TTC549 (cell line): ENCODE results near the gene CCDC70.
"Not testable (repeated sequence)": the region's sequence is repeated elsewhere in the genome, so short reads cannot be mapped to it uniquely, and the experiment has no call there.

Experiments used
- FAIRE-seq: peaks from 2 replicates; lab custom pipeline; 2012; peaks lifted over from hg19 to GRCh38; lab: Jason Lieb, UNC

The CCDC70 gene

DNA sequence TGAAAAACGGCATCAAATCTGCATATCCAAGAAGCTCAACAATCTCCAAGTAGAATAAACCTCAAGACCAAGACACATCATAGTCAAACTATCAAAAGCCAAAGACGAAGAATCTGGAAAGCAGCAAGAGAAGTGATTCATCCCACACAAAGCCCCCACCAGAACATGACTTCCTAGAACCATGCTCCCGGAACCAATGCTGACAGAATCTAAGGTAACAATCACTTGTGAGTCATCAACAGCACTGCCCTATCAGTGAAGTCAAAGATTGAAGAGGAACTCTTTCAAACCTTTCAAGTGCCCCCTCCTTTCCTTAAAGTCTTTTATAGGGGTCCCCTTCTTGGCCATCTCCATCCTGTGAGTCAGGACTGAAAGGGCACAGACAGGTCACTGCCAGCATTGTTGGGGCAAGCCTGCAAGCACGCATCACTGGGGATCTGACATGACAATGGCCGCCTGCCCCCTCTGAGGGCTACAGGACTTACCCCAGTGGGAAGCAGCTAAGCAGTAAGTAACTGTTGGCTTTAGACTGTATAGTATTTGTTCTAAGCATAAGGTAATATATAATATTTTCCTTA lies at the start of gene CCDC70:
TSS of gene CCDC70 (plus strand) at position 247 of the 578 bp plus-strand sequence. CDS start 3,443 bp downstream, outside the sequence.
- no peak for FAIRE-seq

DNA sequence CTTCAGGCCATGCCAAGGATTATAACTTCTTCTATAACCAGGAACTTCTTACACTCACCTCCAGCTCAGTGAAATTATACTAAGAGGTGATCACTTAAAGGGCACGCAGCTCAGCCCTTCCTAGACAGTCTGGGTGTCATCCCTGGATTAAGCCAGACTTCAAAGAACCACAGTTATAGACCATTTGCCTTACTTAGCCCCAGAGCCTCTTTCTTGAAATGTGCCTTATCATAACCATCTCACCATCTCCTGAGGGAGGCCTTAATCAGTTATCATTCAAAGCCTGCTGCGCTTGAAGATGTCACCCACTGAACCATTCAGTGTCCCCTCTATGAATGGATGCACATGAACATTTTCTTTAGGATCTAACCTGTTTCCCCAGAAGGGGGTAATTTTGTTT lies 47.7 kb upstream of the CCDC70 start:
- FAIRE-seq: no peak

DNA sequence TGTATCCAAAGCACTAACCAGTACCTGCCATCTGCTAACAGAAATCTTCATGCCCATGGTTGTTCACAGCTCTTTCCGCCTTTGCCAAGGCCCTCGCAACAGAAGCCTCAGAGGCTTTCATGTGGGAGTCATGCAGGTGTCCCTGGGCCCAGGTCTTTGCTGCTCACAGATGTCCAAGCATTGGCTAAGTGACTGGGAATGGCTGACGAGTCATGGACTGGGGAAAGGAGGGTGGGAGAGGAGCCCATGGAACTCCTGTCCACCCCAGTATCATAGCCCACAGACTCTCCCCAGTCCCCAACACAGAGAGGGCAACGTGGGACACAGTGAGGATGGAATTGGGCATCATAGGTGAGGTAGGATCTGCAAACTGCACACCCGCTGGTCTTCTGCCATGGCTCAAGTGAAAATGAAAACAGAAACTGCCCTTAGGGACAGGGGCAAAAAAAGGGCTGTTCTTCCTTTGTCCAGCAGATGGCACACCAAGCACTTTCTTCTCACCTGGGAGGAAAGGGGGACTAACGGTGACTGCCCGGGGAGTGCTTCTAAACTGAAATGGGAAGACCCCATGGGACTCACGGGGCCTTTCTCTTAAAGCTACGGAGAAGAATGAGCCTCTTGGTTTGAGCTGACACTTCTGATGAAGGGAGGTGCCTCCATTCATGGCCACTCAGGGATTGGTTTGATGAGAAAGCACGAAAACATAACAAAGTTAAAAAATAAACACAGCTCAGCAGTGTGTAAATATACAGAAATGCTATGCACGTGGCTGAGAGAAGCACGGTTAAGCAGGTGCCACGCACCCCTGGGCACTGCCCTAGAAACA lies 46.7 kb upstream of the CCDC70 start:
- no peak for FAIRE-seq

DNA sequence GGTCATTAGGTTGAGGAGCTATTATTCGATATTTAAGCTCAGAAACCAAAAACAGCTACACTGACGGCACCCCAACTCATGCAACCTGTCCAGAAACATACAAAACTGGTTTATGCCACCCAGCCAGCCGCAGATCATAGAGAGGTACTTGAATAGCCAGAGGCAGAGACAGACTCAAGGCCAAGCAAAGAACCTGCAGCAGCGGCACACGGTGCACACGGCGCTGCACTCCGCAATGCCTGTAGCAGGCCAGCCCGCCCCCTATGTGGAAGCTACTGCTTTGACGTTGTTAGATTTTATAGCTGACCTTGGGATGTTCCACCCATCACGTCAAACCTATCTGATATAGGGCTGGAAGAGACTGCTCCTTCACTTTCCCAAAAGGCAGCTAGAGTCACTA lies 45.9 kb upstream of the CCDC70 start:
- no peak for FAIRE-seq

DNA sequence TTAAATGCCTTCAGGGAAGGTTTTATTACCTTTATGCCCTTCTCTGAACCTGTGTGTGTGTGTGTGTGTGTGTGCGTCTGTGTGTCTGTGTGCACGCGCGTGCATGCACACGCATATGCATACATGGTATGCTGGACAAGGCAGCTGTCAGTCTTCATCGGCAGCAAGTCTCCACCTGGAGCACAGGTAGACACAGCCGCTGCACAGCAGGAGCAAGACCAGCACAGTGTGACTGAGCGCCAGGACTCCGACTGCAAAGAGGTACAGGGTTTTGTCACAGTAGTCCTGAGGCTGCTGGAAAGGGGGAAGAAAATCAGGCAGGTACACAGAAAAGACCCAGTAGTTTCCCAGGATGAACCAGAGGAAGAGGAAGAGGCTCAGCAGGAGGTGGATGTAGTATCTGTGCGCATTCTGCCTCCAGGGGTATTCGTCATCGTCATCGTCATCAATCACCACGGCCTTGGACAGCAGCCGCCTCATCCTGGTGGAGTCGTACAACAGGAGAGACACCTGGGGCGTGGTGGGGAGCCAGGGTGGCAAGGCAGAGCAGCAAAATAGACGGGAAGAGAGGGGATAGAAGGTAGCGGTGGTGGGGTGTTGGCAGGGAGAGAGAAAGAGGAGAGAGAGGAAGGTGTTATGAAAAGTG lies 45.0 kb upstream of the CCDC70 start:
- no peak for FAIRE-seq

DNA sequence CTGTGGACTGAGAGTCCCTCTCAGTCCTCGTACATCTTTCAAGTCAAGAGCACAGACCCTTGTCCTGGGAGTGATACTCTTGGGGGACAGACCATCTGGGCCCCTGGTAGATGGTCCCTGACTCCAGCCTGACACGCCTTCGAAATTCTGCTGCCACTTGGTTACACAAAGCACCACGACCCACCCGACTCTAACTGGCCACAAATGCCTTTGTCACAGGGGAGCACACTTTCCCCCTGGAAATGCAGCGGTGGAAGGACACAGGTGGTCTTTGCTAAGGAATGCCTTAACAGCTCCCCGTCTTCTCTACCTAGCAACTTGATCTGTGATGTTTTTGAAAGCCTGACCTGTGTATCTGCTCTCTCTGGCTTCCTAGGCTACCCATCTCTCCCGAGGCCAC lies 44.1 kb upstream of the CCDC70 start:
- no peak for FAIRE-seq

DNA sequence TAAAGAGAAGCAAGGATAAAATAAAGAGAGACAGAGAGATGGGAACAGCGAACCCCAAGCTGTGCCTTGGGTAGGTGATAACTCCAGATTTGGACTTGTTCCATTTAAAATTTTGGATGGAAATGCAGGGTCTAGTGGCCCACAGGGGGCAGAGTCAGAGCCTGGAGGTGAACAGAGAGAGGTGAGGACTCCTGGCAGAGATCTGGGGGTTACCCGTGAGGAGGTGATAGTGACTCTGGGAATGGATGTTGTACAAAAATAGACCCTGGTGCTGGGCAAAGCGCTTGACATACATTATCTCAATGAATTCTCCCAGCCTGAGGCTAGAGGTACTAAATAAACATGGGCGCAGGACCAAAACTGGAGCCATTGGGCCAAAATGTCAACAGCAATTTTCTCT lies 43.5 kb upstream of the CCDC70 start:
- FAIRE-seq: no peak

DNA sequence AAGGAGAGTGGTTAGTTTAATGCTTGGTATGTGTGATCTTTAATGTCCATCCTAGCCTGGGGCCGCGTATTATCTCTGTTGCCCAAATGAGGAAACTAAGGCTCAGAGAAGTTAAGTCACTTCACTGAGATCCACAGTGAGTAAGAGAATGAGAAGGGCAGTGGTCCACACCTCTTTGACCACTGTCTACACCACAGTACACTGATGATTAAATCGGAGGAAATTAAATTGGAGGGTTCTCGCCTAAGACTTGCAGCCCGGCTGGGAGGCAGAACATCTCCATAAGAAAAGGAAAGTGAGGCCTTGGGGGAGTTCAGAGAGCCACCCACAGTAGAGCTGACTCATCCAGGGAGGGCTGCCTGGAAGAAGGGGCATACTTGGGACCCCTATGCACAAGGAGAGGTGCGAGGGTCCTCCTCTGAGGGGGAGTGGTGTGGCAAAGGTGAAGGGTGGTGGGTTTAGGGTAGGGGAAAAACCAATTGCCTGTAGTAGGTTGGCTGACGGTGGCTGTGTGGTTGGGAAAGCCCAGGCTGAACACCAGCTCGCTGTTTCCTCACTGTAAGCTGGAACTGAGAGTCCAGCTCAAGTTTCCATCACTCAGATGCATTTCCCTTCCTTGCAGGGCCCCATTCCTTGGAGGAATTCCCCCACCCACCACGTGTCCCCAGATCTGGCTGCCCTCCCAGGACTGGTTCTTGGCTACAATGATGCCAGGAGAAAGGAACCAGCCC lies 42.8 kb upstream of the CCDC70 start:
- FAIRE-seq: no peak

DNA sequence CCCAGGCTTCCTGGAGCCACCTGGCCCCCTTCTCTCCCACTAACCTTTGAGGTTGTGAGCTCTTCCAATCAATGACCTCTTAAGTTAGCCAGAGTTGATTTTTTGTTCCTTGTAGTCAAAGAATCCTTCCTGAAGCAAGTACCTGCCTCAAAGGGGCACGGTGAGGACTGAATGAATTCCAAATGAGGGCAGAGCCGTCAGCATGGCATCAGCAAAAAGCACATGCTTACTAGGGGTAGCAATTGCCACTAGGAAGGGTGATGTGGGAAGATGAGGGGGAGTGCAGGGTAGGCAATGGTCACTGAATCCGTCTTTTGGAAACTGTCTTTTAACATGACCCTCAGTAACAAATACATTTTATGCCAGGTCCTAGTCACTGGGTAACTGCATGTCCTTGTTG lies 42.2 kb upstream of the CCDC70 start:
- FAIRE-seq: no peak

DNA sequence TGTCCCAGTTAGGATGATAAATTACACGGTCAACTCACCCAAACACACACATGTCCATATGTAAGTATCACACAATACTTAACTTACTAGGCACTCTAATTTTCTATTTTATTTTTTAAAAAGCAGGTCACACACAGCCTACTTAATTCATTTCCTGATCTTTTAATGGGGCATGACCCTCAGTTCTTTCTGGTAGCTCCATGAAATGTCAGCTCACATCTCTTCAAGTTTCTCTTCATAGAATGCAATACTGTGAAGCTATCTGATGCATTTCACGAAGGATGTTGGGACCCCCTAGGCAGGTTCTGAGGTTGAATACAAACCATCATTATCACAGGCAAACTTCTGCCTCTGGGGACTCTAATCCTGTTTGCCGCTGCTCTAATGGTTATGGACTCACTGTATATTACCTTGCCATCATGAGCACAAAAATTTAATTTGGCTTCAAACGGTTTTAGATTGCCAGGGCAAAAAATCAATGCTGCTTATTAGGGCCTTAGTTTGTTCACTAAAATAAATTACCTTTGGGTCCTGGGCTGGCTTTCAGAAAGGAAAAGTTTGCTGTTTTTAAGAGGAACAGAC lies 41.7 kb upstream of the CCDC70 start:
- no peak for FAIRE-seq

DNA sequence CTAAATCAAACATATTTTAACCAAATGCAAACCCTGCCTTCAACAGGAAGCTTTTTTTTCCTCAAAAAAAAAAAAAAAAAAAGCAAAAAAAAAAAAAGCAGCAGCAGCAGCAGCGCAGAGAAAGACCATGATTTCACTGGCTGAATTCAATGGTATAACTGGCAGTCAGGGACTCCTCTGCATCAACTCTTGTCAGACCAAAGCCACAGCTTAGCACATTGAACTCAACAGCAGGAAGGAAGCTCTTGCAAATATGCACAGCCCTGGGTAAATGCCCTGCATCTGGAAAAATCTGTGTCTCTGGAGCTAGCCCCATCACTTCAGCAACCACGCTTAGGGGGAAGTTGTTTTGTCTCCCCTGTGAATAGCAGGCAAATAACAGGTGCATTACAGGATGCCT lies 40.2 kb upstream of the CCDC70 start:
- no peak for FAIRE-seq

DNA sequence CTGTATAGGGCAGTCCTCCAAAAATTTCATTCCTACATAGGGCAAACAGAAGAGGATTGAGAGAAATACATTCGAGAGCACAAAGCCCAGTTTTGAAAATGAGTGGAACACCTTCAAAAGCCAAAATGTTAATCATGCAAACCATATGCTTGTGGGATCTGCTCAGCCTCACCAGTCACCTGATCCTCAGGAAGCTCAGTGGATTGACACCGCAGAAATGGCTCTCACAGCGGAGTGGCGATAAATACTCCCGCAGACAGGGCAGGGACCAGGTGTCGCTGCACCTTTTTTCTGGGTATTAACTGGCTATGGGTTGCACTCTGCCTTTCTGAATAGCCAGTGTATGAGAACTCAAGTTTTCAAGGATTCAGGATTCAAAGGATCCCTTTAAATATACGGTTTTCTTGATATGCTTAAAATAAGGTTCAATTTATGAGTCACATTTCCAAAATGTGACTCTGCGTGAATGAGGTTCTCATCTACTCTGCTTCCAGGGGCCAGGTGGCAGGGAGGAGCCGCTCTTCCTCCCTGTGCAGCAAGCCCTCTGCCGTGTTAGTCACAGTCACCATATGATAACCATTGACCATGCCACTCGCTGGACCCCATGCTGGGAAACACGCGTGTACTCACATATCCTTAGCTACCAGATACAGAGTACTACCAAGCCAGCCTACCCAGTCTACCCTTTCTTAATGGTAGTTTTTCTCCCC lies 39.5 kb upstream of the CCDC70 start:
- no peak for FAIRE-seq

DNA sequence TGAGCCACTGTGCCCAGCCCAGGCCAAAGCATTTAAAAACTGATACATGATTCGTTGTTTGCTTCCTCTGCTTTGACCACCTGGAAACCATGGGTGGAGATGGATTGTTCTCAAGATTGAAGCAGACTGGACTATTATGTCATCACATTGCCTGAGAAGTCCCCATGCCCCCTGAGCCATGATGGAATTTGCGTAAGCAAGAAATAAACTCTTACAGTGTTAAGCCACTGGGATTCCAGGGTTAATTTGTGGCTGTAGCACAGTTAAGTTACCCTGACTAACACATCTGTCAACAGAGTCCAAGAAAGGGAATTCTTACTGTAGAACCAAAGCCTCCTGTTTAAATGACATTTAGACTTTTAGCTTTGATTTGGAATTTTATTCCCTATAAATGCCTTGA lies 38.4 kb upstream of the CCDC70 start:
- no peak for FAIRE-seq

DNA sequence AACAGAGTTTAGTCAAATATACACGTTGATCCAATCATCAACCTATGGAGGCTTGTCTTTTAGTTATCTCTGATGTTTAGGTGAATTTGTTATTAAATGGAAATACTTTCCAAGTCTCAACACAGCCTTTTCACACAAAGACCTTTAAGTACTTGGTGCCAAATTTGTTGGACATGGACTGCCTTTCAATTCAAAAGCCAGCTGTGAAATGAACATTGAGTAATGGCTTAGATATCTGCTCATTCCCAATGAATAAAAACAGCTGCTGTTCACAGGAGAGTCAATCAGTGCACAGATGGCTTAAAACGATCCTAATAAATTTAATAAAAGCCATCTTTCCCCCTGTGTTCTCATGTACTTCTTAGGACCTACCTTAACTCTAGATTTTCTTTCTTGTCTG lies 37.9 kb upstream of the CCDC70 start:
- FAIRE-seq: no peak

DNA sequence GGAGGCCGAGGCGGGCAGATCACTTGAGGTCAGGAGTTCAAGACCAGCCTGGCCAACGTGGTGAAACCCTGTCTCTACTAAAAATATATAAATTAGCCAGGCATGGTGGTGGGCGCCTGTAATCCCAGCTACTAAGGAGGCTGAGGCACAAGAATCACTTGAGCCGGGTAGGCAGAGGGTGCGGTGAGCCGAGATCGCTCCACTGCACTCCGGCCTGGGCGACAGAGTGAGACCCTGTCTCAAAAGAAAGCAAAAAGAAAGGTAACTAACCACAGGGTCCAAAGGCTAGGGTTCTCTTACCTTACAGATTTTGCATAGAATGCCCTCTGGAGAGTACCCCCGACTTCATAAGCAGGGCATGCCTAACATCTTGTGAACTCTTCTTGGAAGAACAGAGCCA lies 37.1 kb upstream of the CCDC70 start:
- not testable (repeated sequence) for FAIRE-seq

DNA sequence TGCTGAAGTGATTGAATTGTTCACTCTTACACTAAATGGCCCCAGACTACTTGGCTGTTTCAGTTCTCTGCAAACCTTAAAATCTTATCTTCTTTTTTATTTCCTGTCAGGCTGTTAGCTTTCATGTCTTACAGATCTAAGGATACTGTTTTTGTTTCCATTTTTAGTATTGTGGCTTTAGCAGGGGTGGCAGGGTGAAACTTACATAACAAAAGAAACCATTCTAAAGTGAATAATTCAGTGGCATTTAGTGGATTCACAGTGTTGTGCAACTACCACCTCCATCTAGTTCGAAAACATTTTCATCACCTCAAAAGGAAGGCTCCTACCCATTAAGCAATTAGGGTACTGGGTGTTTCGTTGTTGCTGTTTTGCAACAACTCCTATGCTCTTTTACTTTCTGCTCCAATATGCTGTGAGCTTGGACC lies 36.6 kb upstream of the CCDC70 start:
- no peak for FAIRE-seq

DNA sequence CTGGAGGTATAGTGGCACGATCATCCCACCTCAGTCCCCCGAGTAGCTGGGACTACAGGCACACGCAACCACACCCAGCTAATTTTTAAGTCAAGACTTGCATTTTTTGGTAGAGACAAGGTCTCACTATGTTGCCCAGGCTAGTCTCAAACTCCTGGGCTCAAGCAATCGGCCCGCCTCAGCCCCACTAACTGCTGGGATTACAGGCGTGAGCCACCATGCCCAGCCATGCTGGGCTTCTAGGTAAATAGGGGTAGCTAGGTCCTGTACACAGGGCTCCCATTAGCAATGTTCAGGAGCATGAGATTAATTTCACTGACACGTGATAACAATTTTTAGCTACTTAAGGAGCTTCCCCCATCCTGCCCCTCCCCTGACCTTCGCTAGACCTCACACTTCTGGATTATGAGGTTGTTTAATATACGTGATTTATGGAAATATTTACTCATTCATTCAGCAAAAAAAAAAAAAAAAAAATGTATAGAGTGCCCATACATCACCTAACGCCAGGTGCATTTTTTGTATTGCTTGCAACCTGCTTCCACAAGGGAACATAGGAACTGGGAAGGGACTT lies 36.0 kb upstream of the CCDC70 start:
- no peak for FAIRE-seq

DNA sequence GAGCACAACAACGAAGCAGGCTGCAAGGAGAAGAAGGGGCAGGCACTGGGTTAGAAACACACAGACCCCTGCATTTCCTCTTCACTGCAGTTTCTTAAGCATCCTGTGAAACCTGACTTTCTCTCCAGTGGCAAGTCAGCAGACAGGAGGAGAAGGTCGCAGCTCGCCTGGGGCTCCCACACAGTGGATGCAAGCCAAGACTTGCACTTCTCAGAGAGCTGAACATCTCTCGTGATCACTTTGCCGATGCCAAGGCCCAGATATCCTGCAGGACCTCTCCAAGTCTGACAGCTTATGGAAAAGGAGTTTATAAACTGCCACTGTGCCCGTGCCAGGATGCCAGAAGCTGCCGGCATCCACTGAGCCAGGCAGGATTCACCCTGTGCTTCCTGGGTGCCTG lies 35.2 kb upstream of the CCDC70 start:
- no peak for FAIRE-seq

DNA sequence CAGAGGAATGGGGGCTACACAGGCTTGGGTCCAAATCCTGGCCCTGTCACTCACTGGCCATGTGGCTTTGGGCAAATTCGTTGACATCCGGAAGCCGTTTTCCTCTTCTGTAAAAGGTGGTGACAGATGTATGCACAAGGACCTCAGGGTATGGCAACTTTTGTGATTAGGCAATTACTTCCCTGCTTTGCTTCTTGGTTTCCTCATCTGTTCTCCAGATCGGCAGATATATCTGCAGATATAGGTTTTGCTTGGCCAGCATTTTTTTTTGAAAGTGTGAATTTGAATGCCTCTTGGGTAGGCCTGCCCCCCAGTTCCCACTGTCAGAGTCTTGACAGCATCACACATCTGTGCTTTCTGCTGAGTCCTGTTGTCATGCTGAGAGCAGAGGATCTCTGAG lies 34.5 kb upstream of the CCDC70 start:
- FAIRE-seq: no peak

DNA sequence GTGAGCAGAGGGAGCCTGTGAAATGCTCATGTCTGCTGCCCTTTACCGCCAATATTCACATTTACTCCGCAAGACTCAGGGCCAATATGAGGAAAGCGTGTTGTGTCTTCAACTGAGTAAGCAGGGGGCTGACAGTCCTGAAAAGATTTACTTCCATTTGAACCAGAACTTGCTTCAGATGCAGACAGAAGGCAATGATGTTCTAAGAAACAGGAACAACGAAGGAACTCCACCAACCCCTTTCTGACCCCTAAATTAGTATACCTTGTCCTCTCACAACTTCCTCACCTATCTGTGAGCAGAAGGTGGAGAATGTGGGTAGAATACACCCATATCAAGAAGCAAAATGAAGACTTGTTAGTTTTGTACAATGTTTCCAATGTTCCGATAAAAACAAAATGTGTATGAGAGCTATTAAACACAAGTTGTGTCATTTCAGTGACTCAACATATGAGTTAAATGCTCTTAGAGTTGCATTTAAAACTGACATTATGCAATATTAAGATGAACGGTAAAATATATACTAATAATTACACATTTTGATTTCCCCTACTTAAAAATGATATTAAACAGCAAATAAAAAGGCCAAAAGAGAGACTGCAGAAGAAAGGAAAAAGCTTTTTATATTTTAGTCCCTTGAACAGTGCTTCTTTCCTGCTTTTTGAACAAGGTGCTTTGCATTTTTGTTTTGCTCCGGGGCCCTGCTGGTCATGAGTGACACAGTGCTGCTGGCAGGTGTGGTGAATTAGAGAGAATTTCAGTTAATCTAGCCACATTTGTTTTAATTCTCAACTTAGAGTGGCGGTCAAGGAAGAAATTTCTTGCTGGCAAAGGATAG lies 32.8 kb upstream of the CCDC70 start:
- no peak for FAIRE-seq

DNA sequence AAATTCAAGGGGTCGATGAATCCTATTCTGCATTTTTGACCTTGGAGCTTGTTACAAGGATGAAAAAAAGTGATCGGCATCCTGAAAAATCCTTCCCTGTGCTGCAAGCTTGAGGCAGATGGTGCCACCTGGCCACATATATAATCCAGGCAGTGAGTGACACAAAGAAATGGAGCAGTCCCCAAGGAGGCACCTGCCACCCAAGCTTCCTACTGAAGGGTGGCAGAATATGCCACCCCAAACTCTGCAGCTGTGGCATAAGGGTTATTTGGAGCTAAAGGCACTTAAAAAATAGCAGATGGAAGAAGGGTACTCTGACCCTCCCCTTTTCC lies 32.2 kb upstream of the CCDC70 start:
- FAIRE-seq: no peak
